Keratinocyte (primary cell): ENCODE measurements around the gene SCAI. TPM values are rescaled to one million over a fixed set of nuclear protein-coding genes. Genes with fewer than 3 reads are reported as not detected.

Source experiments
- DNase-seq: peaks from one replicate; pipeline ENCODE4 v3.0.0-alpha.2; 2011; ENCODE audit warnings: low read depth, missing footprints, low spot score
- FAIRE-seq: peaks from 2 replicates; lab custom pipeline; 2011; peaks lifted over from hg19 to GRCh38; lab: Jason Lieb, UNC
- H2AFZ ChIP-seq: 2 replicates; pipeline ENCODE4 v1.6.0; 2012; ENCODE audit warnings: low read length, control low read depth, inconsistent platforms; ENCODE audit not compliant: control insufficient read depth
- H3K27ac ChIP-seq: 2 replicates; pipeline ENCODE4 v1.5.1; 2011; ENCODE audit warnings: low read length; ENCODE audit not compliant: control insufficient read depth, insufficient read depth
- H3K27me3 ChIP-seq: 3 replicates; pipeline ENCODE4 v1.6.0; 2011; ENCODE audit warnings: low read length; ENCODE audit not compliant: control insufficient read depth, insufficient read depth; ENCODE audit errors: extremely low read depth
- H3K36me3 ChIP-seq, 2 experiments: 2 replicates in 1 of 2; 3 replicates in 1 of 2; pipeline ENCODE4 v1.5.1; 2011; ENCODE audit warnings: low read length in 2 of 2, mild to moderate bottlenecking in 1 of 2; ENCODE audit not compliant: control insufficient read depth in 2 of 2, insufficient read depth in 2 of 2; ENCODE audit errors: extremely low read depth in 1 of 2
- H3K4me1 ChIP-seq: 3 replicates; pipeline ENCODE4 v1.5.1; 2011; ENCODE audit warnings: low read length; ENCODE audit not compliant: control insufficient read depth, insufficient read depth; ENCODE audit errors: extremely low read depth
- H3K4me2 ChIP-seq: 3 replicates; pipeline ENCODE4 v1.6.0; 2011; ENCODE audit warnings: low read depth, low read length; ENCODE audit not compliant: control insufficient read depth, insufficient read depth; ENCODE audit errors: extremely low read depth
- H3K4me3 ChIP-seq, 3 experiments: fragments of 200-600 bp in 1 of 3; sonication (generic) in 1 of 3; 2 replicates in 2 of 3; 3 replicates in 1 of 3; pipeline ENCODE4 v1.5.1; 2011 to 2016; ENCODE audit warnings: low read length in 3 of 3, mild to moderate bottlenecking in 3 of 3, control low read depth in 2 of 3, inconsistent platforms in 1 of 3, low read depth in 1 of 3, mixed read lengths in 1 of 3, mixed run types in 1 of 3, moderate library complexity in 1 of 3; ENCODE audit not compliant: control insufficient read depth in 2 of 3, insufficient read depth in 2 of 3; ENCODE audit errors: extremely low read depth in 1 of 3
- H3K79me2 ChIP-seq: 2 replicates; pipeline ENCODE4 v1.6.0; 2012; ENCODE audit warnings: low read length; ENCODE audit not compliant: control insufficient read depth, insufficient read depth
- H3K9ac ChIP-seq: 3 replicates; pipeline ENCODE4 v1.6.0; 2011; ENCODE audit warnings: low read length; ENCODE audit not compliant: control insufficient read depth, insufficient read depth; ENCODE audit errors: extremely low read depth
- H3K9me1 ChIP-seq: 3 replicates; pipeline ENCODE4 v1.6.0; 2011; ENCODE audit warnings: low read length; ENCODE audit not compliant: control insufficient read depth, insufficient read depth; ENCODE audit errors: extremely low read depth
- H3K9me3 ChIP-seq: 2 replicates; pipeline ENCODE4 v1.5.1; 2012; ENCODE audit warnings: low read depth, low read length; ENCODE audit not compliant: control insufficient read depth
- H4K20me1 ChIP-seq: 3 replicates; pipeline ENCODE4 v1.6.0; 2011; ENCODE audit warnings: low read length; ENCODE audit not compliant: control insufficient read depth, insufficient read depth; ENCODE audit errors: extremely low read depth
- EZH2 ChIP-seq: IDR thresholded peaks from one replicate; pipeline ENCODE4 v1.6.1; 2012; ENCODE audit warnings: inconsistent platforms, mild to moderate bottlenecking, low read length, moderate library complexity
- dilution Hi-C: fragments of 300-500 bp; cut with MboI; formaldehyde crosslinking; loops from one replicate; pipeline ENCODE4 v1.7.0; 2020; ENCODE audit warnings: low sequenced_read_pairs; ENCODE audit not compliant: extremely low pct_ligation_motif_present
- polyA plus RNA-seq, 5 experiments: library from polyadenylated mRNA; depleted of rRNA in 3 of 5; stranded (reverse) in 3 of 5; stranded (forward) in 1 of 5; unstranded in 1 of 5; fragments of >200 nt; gene quantifications; 1 replicate in 1 of 5; 2 replicates in 3 of 5; 3 replicates in 1 of 5; pipeline versions ENCODE4 v1.2.1 to v1.2.3, GENCODE V29; 2011 to 2012; ENCODE audit warnings: missing spikeins in 2 of 5, low read depth in 1 of 5, low replicate concordance in 1 of 5
- TF ChIP-seq, protein P1 (sequence below), 3 experiments: IDR thresholded peaks in 1 of 3; conservative IDR thresholded peaks in 1 of 3; optimal IDR thresholded peaks in 1 of 3; 2 replicates in 2 of 3; 3 replicates in 1 of 3; pipeline versions ENCODE3 to v1.5.1; 2011; ENCODE audit warnings: low read length in 3 of 3, mild to moderate bottlenecking in 3 of 3, moderate library complexity in 2 of 3, control low read depth in 1 of 3, inconsistent platforms in 1 of 3; ENCODE audit not compliant: insufficient read depth in 2 of 3; ENCODE audit errors: extremely low read depth in 1 of 3

The SCAI gene
- polyA plus RNA-seq, 1 donor (not counting 4 experiments of a cell fraction or from before 2014, with no cell fraction given): 3.0 TPM

DNA sequence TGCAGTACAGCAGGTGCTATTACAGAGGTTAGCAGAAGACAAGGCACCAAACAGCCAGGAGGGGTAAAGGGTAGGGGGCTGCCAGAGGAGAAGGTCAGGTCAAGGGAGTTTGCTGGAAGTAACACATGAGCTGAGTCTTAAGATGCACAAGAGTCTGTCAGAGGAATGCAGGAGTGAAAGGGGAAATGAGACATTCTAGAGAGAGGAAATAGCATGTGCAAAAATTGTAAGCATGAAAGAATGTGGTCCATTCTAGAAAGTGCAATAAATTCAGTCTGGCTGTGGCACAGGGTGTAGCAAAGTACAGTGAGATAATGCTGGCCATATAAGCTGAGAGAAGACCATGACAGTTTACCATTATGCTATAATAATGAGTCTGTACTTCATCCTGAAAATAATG is 209.0 kb downstream of the SCAI start:
- no peak overlapping the region for H3K27ac ChIP-seq
- H2AFZ ChIP-seq: no peak overlapping the region
- dilution Hi-C loops: no loop called here
- H3K27me3 ChIP-seq: no peaks in the 10 kb centered on the region
- H3K9me1 ChIP-seq: no peaks in the 10 kb centered on the region
- H3K4me1 ChIP-seq: no peaks in the 10 kb centered on the region
- H3K36me3 ChIP-seq: peaks cover 3 to 5% of the 10 kb centered on the region in 2 experiments
- no peak overlapping the region for H3K4me2 ChIP-seq
- no peak for DNase-seq
- no peaks in the 10 kb centered on the region for H3K79me2 ChIP-seq
- no peaks in the 10 kb centered on the region for H4K20me1 ChIP-seq
- H3K9ac ChIP-seq: no peak overlapping the region
- no peak overlapping the region for H3K4me3 ChIP-seq
- no peaks in the 10 kb centered on the region for H3K9me3 ChIP-seq
- FAIRE-seq: no peak
- TF ChIP-seq EZH2: no peak
- TF ChIP-seq, protein P1, sequence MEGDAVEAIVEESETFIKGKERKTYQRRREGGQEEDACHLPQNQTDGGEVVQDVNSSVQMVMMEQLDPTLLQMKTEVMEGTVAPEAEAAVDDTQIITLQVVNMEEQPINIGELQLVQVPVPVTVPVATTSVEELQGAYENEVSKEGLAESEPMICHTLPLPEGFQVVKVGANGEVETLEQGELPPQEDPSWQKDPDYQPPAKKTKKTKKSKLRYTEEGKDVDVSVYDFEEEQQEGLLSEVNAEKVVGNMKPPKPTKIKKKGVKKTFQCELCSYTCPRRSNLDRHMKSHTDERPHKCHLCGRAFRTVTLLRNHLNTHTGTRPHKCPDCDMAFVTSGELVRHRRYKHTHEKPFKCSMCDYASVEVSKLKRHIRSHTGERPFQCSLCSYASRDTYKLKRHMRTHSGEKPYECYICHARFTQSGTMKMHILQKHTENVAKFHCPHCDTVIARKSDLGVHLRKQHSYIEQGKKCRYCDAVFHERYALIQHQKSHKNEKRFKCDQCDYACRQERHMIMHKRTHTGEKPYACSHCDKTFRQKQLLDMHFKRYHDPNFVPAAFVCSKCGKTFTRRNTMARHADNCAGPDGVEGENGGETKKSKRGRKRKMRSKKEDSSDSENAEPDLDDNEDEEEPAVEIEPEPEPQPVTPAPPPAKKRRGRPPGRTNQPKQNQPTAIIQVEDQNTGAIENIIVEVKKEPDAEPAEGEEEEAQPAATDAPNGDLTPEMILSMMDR (optimal IDR thresholded peaks at IDR 0.05 in 1 of 3, IDR thresholded peaks at IDR 0.05 in 1 of 3, conservative IDR thresholded peaks at IDR 0.05 in 1 of 3; ENCODE audit: extremely low read depth in 1 of 3, insufficient read depth in 2 of 3, low read length in 3 of 3): no peak

DNA sequence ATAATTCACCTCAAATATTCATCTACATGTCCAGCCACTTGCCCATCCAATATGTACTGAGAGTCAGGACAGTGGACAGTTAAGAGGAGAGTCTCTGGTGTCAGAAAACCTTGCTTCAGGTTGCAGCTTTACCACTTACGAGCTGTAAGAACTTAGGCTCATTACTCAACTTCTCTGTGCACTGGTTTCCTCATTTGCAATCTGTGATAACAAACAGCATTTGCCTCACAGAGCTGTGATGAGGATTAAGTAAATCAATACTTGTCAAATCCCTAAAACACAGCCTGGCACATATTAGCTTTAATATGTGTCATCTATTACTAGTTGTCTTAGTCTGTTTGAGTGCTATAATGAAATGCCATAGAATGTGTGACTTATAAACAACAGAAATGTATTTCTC is 211.0 kb downstream of the SCAI start:
- no peaks in the 10 kb centered on the region for H3K27me3 ChIP-seq
- peaks cover 0 to 5% of the 10 kb centered on the region in 2 experiments for H3K36me3 ChIP-seq
- dilution Hi-C loops: no loop called here

More for the DNA sequence above, 211.0 kb downstream of the SCAI start:
- Histone ChIP-seq H3K9me3 (no peaks in the 10 kb centered on the region), H3K79me2 (no peaks in the 10 kb centered on the region), H3K9me1 (no peaks in the 10 kb centered on the region), H3K4me3 (no peak overlapping the region), H3K4me2 (no peak overlapping the region), H3K27ac (no peak overlapping the region), H4K20me1 (no peaks in the 10 kb centered on the region), H3K9ac (no peak overlapping the region), H3K4me1 (no peaks in the 10 kb centered on the region), H2AFZ (no peak overlapping the region)
- DNase-seq: no peak
- TF ChIP-seq, protein P1 (optimal IDR thresholded peaks at IDR 0.05 in 1 of 3, IDR thresholded peaks at IDR 0.05 in 1 of 3, conservative IDR thresholded peaks at IDR 0.05 in 1 of 3; ENCODE audit: extremely low read depth in 1 of 3, insufficient read depth in 2 of 3, low read length in 3 of 3): no peak
- TF ChIP-seq EZH2: no peak
- no peak for FAIRE-seq
